HCT116 (cell line): ENCODE data around the gene LASP1. TPM values are rescaled to one million over a fixed set of nuclear protein-coding genes. Genes with fewer than 3 reads are reported as not detected.

Source experiments
- ATAC-seq: fragments of 200-7000 bp; cut with Tn5 transposase; 2 replicates; pipeline ENCODE4 v1.9.1; 2020; ENCODE audit warnings: mild to moderate bottlenecking, moderate library complexity
- BruUV-seq: library from RNA; stranded (reverse); fragments of 400-500 nt; replicated peaks from 2 replicates; lab custom pipeline; 2021; lab: Mats Ljungman, UMichigan
- CTCF ChIA-PET: fragments of 300-600 bp; sonication (Branson Sonifier 250); formaldehyde crosslinking; loops from one replicate; lab custom pipeline; 2021; ENCODE audit warnings: antibody characterized with exemption; lab: Charles Lee
- POLR2A ChIA-PET: fragments of 300-600, 350-600 bp; sonication (Branson Sonifier 250); formaldehyde crosslinking; loops from one replicate; lab custom pipeline; 2021; ENCODE audit warnings: antibody characterized with exemption; lab: Charles Lee
- RAD21 ChIA-PET, 2 experiments: fragments of 300-600 bp; sonication (Branson Sonifier 250); formaldehyde crosslinking; loops; one replicate each; lab custom pipeline; 2023; ENCODE audit warnings: low total read pairs in 2 of 2; ENCODE audit not compliant: uncharacterized antibody in 2 of 2, unreplicated experiment in 2 of 2, low non-redundant PET in 1 of 2; lab: Charles Lee
- DNase-seq: peaks from one replicate; pipeline ENCODE4 v3.0.0-alpha.2; 2010; ENCODE audit warnings: low read depth, low spot score
- H2AFZ ChIP-seq: fragments of 200-600 bp; shearing (Covaris generic), sonication (generic); 2 replicates; pipeline ENCODE4 v1.6.1; 2017; ENCODE audit warnings: low read depth, mixed run types, mixed read lengths, antibody characterized with exemption, low read length; ENCODE audit not compliant: poor library complexity, severe bottlenecking
- H3K27ac ChIP-seq: 2 replicates; pipeline ENCODE4 v1.5.1; 2012; ENCODE audit warnings: low read depth, low read length
- H3K27me3 ChIP-seq: fragments of 200-600 bp; sonication (generic); 2 replicates; pipeline ENCODE4 v1.6.1; 2016; ENCODE audit warnings: mixed run types, low read length, mixed read lengths; ENCODE audit not compliant: insufficient read depth
- H3K36me3 ChIP-seq, 2 experiments: fragments of 200-500 bp in 1 of 2; fragments of 200-600 bp in 1 of 2; sonication (Bioruptor generic) in 1 of 2; sonication (generic) in 1 of 2; 2 replicates each; pipeline versions ENCODE4 v1.5.1 to v1.6.1; 2014 to 2016; ENCODE audit warnings: low read length in 2 of 2, inconsistent platforms in 1 of 2, mixed read lengths in 1 of 2, mixed run types in 1 of 2; ENCODE audit not compliant: insufficient read depth in 2 of 2, control insufficient read depth in 1 of 2
- H3K4me1 ChIP-seq, 2 experiments: fragments of 200-600 bp in 1 of 2; sonication (generic) in 1 of 2; 2 replicates each; pipeline versions ENCODE4 v1.5.1 to v1.6.1; 2012 to 2017; ENCODE audit warnings: low read length in 2 of 2, inconsistent platforms in 1 of 2, mild to moderate bottlenecking in 1 of 2, mixed read lengths in 1 of 2, mixed run types in 1 of 2, moderate library complexity in 1 of 2; ENCODE audit not compliant: insufficient read depth in 2 of 2, control insufficient read depth in 1 of 2
- H3K4me2 ChIP-seq: fragments of 200-600 bp; sonication (generic); 2 replicates; pipeline ENCODE4 v1.6.1; 2017; ENCODE audit warnings: mixed run types, low read length, mixed read lengths
- H3K4me3 ChIP-seq, 2 experiments: fragments of 200-600 bp in 1 of 2; sonication (generic) in 1 of 2; replicated peaks in 1 of 2; 2 replicates each; pipeline ENCODE4 v1.5.1; 2011 to 2016; ENCODE audit warnings: low read length in 2 of 2, control low read depth in 1 of 2, low read depth in 1 of 2, mild to moderate bottlenecking in 1 of 2, mixed read lengths in 1 of 2, mixed run types in 1 of 2
- H3K79me2 ChIP-seq: fragments of 200-600 bp; sonication (generic); 2 replicates; pipeline ENCODE4 v1.6.1; 2017; ENCODE audit warnings: mild to moderate bottlenecking, mixed run types, low read length, moderate library complexity, mixed read lengths; ENCODE audit not compliant: insufficient read depth
- H3K9ac ChIP-seq: fragments of 200-600 bp; sonication (generic); 2 replicates; pipeline ENCODE4 v1.6.1; 2016; ENCODE audit warnings: low read length, mixed read lengths
- H3K9me2 ChIP-seq: fragments of 200-600 bp; sonication (generic), shearing (Covaris generic); 2 replicates; pipeline ENCODE4 v1.6.1; 2017; ENCODE audit warnings: mixed run types, mild to moderate bottlenecking, moderate library complexity; ENCODE audit not compliant: insufficient read depth
- H3K9me3 ChIP-seq, 2 experiments: fragments of 200-500 bp in 1 of 2; fragments of 200-600 bp in 1 of 2; sonication (Bioruptor generic) in 1 of 2; sonication (generic) in 1 of 2; 2 replicates each; pipeline ENCODE4 v1.6.1; 2014 to 2017; ENCODE audit warnings: low read length in 2 of 2, mixed read lengths in 2 of 2, inconsistent platforms in 1 of 2, low read depth in 1 of 2, mild to moderate bottlenecking in 1 of 2, mixed run types in 1 of 2, moderate library complexity in 1 of 2; ENCODE audit not compliant: control insufficient read depth in 1 of 2, insufficient read depth in 1 of 2
- H4K20me1 ChIP-seq: fragments of 200-600 bp; sonication (generic), shearing (Covaris generic); 2 replicates; pipeline ENCODE4 v1.6.1; 2017; ENCODE audit warnings: mixed run types, mild to moderate bottlenecking, moderate library complexity; ENCODE audit not compliant: insufficient read depth
- EGR1 ChIP-seq: IDR thresholded peaks from 2 replicates; pipeline ENCODE4 v1.6.1; 2012; ENCODE audit warnings: low read depth
- EZH2phosphoT487 ChIP-seq: fragments of 200-600 bp; IDR thresholded peaks from 2 replicates; pipeline ENCODE4 v1.6.1; 2018; ENCODE audit warnings: antibody characterized with exemption, borderline replicate concordance
- REST ChIP-seq: IDR thresholded peaks from 2 replicates; pipeline ENCODE4 v1.6.1; 2012; ENCODE audit warnings: low read depth
- SP1 ChIP-seq: IDR thresholded peaks from 2 replicates; pipeline ENCODE4 v1.6.1; 2012; ENCODE audit warnings: low read depth
- intact Hi-C: fragments of 100-400 bp; cut with micrococcal nuclease; formaldehyde crosslinking; loops from 2 replicates; pipeline ENCODE4 v1.10.0; 2022
- total RNA-seq: library from RNA; stranded (reverse); gene quantifications from one replicate; pipeline ENCODE4 v1.2.1, GENCODE V29; 2021; ENCODE audit not compliant: unreplicated experiment

Gene LASP1
- total RNA-seq, 1 experiment from 2014 or later = 149 TPM

GRCh38 chr17:38877130-38877851 lies 7.4 kb downstream of the LASP1 start:
- peaks cover 96% of the 10 kb centered on the region for H3K79me2 ChIP-seq
- intact Hi-C loops = no loop called here
- H3K27me3 ChIP-seq = no peaks in the 10 kb centered on the region
- H3K4me3 ChIP-seq = no peak overlapping the region
- H3K36me3 ChIP-seq = peaks cover 15% of the 10 kb centered on the region in 2 experiments; a peak in 3 of 4 replicates
- H3K27ac ChIP-seq = no peak overlapping the region; the same call in 1 of the 2 replicates
- ATAC-seq (no peak), DNase-seq (no peak)
- ChIA-PET POLR2A (interaction anchor here (1.2 kb wide), 1 partner anchor 8 kb away, joined by 3 read pairs; the partner anchor contains the start of gene LASP1), RAD21 (interaction anchor here in 1 of 2 experiments (0.5 kb wide), 1 partner anchor 279 kb away, joined by 3 read pairs; no protein-coding TSS in a partner anchor), CTCF (interaction anchor here (0.9 kb wide), 1 partner anchor 106 kb away, joined by 3 read pairs; no protein-coding TSS in a partner anchor)
- no peaks in the 10 kb centered on the region for H4K20me1 ChIP-seq
- H3K9ac ChIP-seq = no peak overlapping the region
- H3K4me1 ChIP-seq = peaks cover 73 to 95% of the 10 kb centered on the region in 2 experiments
- no TSS peak for BruUV-seq
- H3K9me2 ChIP-seq = no peaks in the 10 kb centered on the region
- H3K4me2 ChIP-seq = peak overlapping the region; percentile 35; the same call in 1 of the 2 replicates
- no peak for TF ChIP-seq EZH2phosphoT487
- TF ChIP-seq SP1 = no peak
- no peak for TF ChIP-seq REST
- no peak for TF ChIP-seq EGR1
- H2AFZ ChIP-seq = no peak overlapping the region
- no peaks in the 10 kb centered on the region for H3K9me3 ChIP-seq
